Nucleus accumbens (tissue), 56 donors: ENCODE results near the gene LEFTY2.
"Not testable (repeated sequence)": the region's sequence is repeated elsewhere in the genome, so short reads cannot be mapped to it uniquely, and the experiment has no call there.

Source experiments
- DNase-seq, 56 donors: peaks; one replicate each; lab custom pipeline; 2025; lab: John Stamatoyannopoulos, UW

LEFTY2 gene

GRCh38 chr1:225908773-225909172 is 32.2 kb downstream of the LEFTY2 start:
- no peak for DNase-seq

DNA sequence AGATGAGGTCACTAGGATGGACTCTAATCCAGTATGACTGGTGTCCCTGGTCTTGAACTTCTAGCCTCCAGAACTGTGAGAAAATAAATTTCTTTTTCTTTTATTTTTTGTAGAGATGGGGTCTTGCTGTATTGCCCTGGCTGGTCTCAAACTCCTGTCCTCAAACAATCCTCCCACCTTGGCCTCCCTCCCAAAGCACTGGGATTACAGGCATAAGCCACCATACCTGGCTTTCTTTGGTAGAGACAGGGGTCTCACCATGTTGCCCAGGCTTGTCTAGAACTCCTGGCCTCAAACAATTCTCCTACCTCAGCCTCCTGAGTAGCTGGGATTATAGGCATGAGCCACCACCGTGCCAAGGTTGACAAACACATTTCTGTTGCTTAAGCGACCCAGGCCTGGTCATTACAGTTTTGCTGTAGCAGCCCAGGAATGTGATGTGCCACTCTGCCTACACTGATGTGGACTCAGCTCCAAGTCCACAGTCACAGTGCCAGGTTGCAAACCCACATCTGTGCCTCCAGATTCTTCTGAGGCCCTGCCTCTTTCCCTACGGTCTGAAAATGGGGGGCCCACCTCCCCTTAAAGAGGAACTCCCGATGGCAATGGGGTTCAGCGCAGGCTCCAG is 32.9 kb downstream of the LEFTY2 start:
- DNase-seq, result no peak

- no peak for DNase-seq
Observed at GRCh38 chr1:225907341-225907740, 33.7 kb downstream of the LEFTY2 start.

DNA sequence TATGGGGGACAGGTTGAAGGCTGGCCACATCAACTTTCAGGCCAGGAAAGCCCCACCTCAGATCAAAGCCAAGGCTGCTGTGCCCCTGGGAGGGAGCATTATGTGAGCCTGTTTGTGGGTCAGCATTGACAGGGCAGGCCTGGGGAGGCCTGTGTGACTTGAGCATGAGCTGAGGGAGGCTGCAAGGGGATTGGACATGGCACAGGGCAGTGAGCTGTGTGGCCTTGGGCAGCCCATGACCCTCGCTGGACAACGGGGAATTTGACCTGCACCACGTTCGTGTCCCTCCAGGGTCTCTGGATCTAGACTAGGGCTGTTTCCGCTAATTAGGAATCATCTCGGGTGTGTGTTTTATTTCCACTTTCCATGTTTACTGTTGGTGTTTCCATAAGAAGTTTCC is 34.6 kb downstream of the LEFTY2 start:
- no peak for DNase-seq

DNA sequence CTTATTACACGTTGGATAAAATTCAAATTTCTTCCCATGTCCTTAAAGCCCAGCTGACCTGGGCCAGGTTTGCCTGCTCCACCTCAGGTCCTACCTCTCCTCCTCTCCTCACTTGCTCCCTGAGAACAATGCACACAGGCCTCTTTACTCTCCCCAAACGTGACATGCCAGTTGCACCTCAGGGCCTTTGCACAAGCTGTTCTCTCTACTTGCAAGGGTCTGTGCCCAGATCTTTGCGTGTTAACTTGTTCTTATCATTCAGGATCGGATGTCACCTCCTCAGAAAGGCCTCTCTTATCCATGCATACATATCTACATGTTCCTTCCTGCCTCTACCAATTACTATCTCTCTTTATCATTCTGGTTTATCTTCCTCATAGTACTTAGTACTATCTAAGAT is 37.4 kb downstream of the LEFTY2 start:
- no peak for DNase-seq

DNA sequence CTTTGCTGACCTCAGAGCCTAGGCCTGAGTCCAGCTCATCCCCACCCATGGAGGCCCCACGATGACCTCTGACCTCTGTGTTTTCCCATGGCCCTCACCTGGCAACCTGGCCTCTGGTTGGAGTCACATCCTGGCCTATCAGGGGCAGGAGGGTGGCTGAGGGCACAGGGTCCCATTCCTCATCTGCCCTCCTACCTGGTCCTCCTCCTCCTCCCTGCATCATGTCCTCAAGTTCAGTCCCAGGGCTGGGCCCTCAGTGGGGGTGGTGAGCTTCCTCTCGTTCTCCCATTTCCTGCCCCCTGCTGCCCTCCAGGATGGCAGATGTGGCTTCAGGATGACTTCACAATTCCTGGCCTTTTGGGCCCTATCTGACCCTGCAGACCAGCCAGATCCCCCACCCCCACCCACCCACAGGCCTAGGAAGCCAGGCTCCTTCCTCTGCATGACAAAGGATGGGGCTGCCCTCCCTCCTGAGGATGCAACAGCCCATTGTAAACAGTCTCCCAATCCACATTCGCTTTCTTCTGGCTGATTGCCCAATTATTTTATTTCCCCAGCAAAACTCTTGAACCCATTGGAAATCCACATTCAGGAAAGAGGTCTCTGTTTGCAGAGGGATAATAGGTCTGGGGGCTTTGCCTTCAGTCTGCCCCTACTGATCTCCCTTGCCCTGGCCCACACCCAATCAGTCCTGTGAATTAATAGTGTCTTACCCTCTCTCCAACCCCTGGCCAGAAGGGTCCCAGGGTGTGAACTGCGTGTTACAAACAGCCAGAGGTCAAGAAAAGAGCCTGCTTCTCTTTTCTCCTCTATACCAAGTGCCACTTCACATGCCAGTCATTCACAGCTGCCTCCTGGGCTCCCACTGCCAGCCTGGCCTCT is 41.7 kb downstream of the LEFTY2 start:
- DNase-seq, result no peak

GRCh38 chr1:225897595-225898514 is 43.2 kb downstream of the LEFTY2 start:
- no peak for DNase-seq

- no peak for DNase-seq
Observed at GRCh38 chr1:225896937-225897549, 44.0 kb downstream of the LEFTY2 start.

- no peak for DNase-seq
Observed at GRCh38 chr1:225896494-225896893, 44.5 kb downstream of the LEFTY2 start.

GRCh38 chr1:225892307-225892706 is 48.7 kb downstream of the LEFTY2 start:
- DNase-seq, result no peak

DNA sequence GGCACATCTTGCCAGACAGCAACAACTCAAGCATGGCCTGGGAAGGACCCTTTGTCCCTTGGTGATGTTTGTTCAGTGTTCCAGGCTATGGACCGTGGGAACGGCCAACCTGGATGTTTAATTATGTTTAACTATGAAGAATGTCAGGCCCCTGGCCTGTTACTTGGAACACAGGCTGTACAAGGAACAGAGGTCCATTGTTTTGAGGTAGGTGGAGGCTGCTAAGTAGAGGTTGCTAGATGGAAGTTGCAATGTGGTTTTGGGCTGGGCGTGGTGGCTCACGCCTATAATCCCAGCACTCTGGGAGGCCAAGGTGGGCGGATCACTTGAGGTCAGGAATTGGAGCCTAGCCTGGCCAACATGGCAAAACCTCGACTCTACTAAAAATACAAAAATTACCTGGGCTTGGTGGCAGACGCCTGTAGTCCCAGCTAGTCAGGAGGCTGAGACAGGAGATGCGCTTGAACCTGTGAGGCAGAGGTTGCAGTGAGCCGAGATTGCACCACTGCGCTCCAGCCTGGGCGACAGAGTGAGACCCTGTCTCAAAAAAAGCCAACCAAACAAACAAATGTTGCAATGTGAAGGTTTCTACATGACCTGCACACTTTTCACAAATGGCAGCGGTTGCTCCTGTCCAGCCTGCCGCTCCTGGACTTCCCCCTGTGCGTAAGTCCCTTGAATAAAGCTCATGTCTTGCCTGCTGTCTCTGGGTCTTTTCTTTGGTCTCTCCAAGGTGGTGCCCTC is 49.6 kb downstream of the LEFTY2 start:
- no peak for DNase-seq

GRCh38 chr1:225890346-225891228 is 50.4 kb downstream of the LEFTY2 start:
- no peak for DNase-seq

DNA sequence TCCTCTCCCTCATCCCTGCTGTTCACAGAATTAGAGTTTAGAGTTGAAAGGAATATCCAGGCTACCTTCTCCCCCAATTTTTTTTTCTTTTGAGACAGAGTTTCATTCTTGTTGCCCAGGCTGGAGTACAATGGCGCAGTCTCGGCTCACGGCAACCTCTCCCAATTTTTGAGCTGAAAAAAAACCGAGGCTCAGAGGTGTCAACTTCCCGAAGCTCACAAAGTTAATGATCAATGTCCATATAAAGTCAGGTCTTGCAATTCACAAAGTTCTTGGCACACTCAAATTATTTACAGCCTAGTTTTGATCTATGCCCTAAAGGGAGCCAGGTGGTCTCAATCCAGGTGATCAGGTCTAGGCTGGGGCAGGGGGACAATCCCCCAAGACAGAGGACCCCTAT is 51.3 kb downstream of the LEFTY2 start:
- no peak for DNase-seq

- no peak for DNase-seq
Observed at GRCh38 chr1:225888898-225889601, 52.0 kb downstream of the LEFTY2 start, which contains the start of gene LEFTY1. Gene LEFTY1 (minus strand): TSS chr1:225889146. CDS start chr1:225889066, 80 bp downstream.

GRCh38 chr1:225888289-225888897 is 52.6 kb downstream of the LEFTY2 start:
- DNase-seq, result no peak

- not testable (repeated sequence) for DNase-seq
Observed at GRCh38 chr1:225887554-225888288, 53.3 kb downstream of the LEFTY2 start.

GRCh38 chr1:225887030-225887314 is 54.0 kb downstream of the LEFTY2 start:
- DNase-seq, result no peak
